Subcutaneous abdominal adipose tissue (tissue), 5 donors: ENCODE measurements around the gene HFE.
"Not testable (repeated sequence)": the region's sequence is repeated elsewhere in the genome, so short reads cannot be mapped to it uniquely, and the experiment has no call there.

ENCODE experiments used
- H3K27ac ChIP-seq: one replicate; pipeline ENCODE4 v1.7.0; 2013; ENCODE audit warnings: low read depth, mild to moderate bottlenecking, inconsistent platforms, low read length, moderate library complexity
- H3K27me3 ChIP-seq, 5 donors: one replicate each; pipeline ENCODE4 v1.7.0; 2013; ENCODE audit warnings: low read length in 5 of 5, inconsistent platforms in 1 of 5; ENCODE audit not compliant: control insufficient read depth in 5 of 5, insufficient read depth in 4 of 5
- H3K36me3 ChIP-seq, 5 donors: one replicate each; pipeline ENCODE4 v1.7.0; 2013; ENCODE audit warnings: low read length in 5 of 5; ENCODE audit not compliant: control insufficient read depth in 5 of 5, insufficient read depth in 5 of 5
- H3K4me1 ChIP-seq, 5 donors: one replicate each; pipeline ENCODE4 v1.7.0; 2013; ENCODE audit warnings: low read length in 5 of 5, mild to moderate bottlenecking in 3 of 5, moderate library complexity in 1 of 5; ENCODE audit not compliant: control insufficient read depth in 5 of 5, insufficient read depth in 5 of 5
- H3K4me3 ChIP-seq, 5 donors: one replicate each; pipeline ENCODE4 v1.7.0; 2013; ENCODE audit warnings: low read length in 5 of 5, low read depth in 1 of 5
- H3K9ac ChIP-seq, 5 donors: one replicate each; pipeline ENCODE4 v1.7.0; 2013; ENCODE audit warnings: low read length in 5 of 5, mild to moderate bottlenecking in 4 of 5, moderate library complexity in 3 of 5
- H3K9me3 ChIP-seq, 5 donors: one replicate each; pipeline ENCODE4 v1.7.0; 2013; ENCODE audit warnings: low read length in 5 of 5; ENCODE audit not compliant: control insufficient read depth in 5 of 5
- donor health status: healthy.
- donor health status: healthy.
- donor health status: healthy.
- donor health status: healthy.
- donor health status: healthy.

Gene HFE

GRCh38 chr6:26051665-26052310, 35.4 kb upstream of the HFE start:
- no peak overlapping the region for H3K9ac ChIP-seq
- no peaks in the 10 kb centered on the region for H3K9me3 ChIP-seq
- peaks cover 2 to 24% (median 13%) of the 10 kb centered on the region in 5 donors for H3K4me1 ChIP-seq
- H3K4me3 ChIP-seq = no peak overlapping the region
- H3K27ac ChIP-seq = no peak overlapping the region
- no peaks in the 10 kb centered on the region for H3K36me3 ChIP-seq
- H3K27me3 ChIP-seq = no peaks in the 10 kb centered on the region

GRCh38 chr6:26052762-26053250, 34.4 kb upstream of the HFE start:
- H3K36me3 ChIP-seq, H3K9ac ChIP-seq, H3K9me3 ChIP-seq, H3K4me3 ChIP-seq, H3K27ac ChIP-seq, H3K27me3 ChIP-seq: not testable (repeated sequence)
- H3K4me1 ChIP-seq = peaks cover 2 to 27% (median 13%) of the 10 kb centered on the region in 5 donors

DNA sequence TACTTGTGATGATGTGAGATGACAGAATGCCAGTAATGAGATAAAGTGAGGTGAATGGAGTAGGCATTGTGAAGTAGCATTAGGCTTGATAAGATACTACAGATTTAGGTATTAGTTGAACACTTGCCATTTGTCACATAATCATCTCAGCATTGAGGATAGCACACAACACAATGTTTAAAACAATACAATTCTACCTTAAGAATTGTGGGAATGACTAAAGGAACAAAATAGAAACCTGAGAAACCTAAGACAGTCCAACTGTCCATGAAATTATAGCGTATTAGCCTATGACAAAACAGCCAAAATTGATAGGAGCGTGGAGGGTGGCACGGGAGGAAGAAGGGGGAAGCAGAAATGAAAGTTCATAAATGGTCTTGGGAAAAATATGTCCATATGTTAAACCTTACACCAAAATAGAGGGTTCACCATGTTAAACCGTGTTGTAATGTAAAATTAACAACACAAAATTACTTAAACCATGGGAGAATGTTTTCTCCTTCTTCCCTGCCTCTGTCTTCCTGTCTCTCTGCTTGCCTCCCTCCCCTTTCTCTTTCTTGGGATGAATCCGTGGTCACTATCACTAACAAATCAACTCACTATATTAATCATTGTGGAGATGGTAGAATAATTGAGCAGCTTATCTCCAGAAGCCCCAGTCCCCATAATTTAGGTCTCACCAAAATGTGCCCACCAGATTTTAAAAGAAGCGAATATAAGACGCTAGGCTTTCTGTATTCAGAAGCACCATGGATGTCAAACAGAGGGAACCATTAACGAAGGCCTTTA, 33.0 kb upstream of the HFE start:
- Histone ChIP-seq H3K4me3 (peak overlapping the region; percentile 77 to 97 (median 85)), H3K9ac (peak overlapping the region; percentile 16 to 94 (median 80)), H3K9me3 (no peaks in the 10 kb centered on the region), H3K4me1 (peaks cover 2 to 27% (median 13%) of the 10 kb centered on the region in 5 donors), H3K27ac (peak overlapping the region; percentile 75), H3K27me3 (no peaks in the 10 kb centered on the region), H3K36me3 (no peaks in the 10 kb centered on the region)

DNA sequence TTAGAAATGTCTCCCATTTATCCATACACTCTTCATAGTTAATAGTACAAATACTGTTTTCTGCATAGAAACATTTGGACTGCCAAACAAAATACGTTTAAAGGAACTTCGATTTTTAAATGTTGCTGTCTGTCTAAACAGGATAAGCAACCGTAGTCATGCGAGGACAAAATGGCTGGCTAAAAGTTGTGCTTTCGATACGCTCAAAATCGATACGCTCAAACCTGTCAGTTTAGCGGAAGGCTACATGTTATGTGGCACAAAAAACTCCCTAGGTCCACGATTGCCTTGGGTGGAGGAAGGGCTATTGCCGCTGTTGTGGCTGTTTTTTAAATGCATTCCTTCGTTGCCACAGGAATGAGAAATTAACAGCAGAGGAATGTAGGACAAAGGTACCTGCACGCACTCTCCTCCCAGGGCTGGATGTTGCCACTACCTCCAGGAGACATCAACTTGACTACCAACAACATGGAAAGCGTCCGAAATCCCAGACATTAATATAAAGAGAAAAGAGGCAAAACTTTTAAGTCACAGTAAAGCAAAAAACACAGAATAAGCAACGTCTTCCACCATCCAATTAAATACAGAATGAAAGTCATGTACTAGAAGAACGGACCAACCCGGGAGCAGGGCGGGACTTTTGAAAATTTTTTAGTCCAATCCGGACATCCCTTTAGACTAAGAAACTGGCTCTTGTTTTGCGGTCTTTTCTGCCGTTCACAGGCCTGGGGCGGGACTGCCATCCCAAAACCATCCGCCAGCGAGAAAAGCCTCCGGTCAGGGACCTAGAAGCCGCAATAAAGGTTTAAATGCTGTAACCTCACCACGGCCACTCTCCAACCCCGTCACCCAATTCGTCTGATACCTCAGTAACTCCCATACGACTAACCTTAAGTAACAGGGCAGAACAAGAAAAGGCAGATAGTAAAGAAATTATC, 32.2 kb upstream of the HFE start:
- Histone ChIP-seq H3K27ac (peak overlapping the region; percentile 75), H3K9me3 (no peaks in the 10 kb centered on the region), H3K4me1 (peaks cover 2 to 27% (median 13%) of the 10 kb centered on the region in 5 donors), H3K27me3 (no peaks in the 10 kb centered on the region), H3K9ac (peak overlapping the region; percentile 57 to 94 (median 87)), H3K4me3 (peak overlapping the region; percentile 77 to 97 (median 85)), H3K36me3 (no peaks in the 10 kb centered on the region)

- peak overlapping the region; percentile 77 to 97 (median 85) for H3K4me3 ChIP-seq
Observed at GRCh38 chr6:26055719-26056582, 31.3 kb upstream of the HFE start.

GRCh38 chr6:26056583-26057350, 30.5 kb upstream of the HFE start:
- Histone ChIP-seq H3K4me1 (peaks cover 2 to 27% (median 13%) of the 10 kb centered on the region in 5 donors), H3K4me3 (peak overlapping the region; percentile 63 to 94 (median 82)), H3K9me3 (no peaks in the 10 kb centered on the region), H3K27me3 (no peaks in the 10 kb centered on the region), H3K27ac (peak overlapping the region; percentile 75), H3K9ac (peak overlapping the region; percentile 52 to 94 (median 87)), H3K36me3 (no peaks in the 10 kb centered on the region)

More at GRCh38 chr6:26055719-26056582, 31.3 kb upstream of the HFE start:
- Histone ChIP-seq H3K4me1 (peaks cover 2 to 27% (median 13%) of the 10 kb centered on the region in 5 donors), H3K9ac (peak overlapping the region; percentile 57 to 94 (median 87)), H3K27ac (peak overlapping the region; percentile 75), H3K36me3 (no peaks in the 10 kb centered on the region), H3K27me3 (no peaks in the 10 kb centered on the region), H3K9me3 (no peaks in the 10 kb centered on the region)

DNA sequence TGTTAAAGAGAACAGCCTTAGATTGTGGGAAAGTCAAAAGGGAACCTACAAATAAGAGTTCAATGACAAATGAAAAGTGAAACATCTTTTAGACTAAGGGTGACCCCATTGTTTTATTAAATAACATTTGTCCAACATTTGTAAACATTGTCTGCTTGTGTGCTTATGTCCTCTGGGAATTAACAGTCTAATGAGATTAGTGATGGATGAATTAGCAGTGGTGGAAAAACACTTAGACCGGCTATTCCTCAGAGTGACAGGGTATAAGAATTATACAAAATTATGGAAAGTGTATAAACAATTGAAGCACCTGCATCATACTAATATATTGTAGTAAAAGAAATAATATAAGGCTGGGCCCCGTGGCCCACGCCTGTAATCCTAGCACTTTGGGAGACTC, 29.3 kb upstream of the HFE start:
- Histone ChIP-seq H3K4me1 (peaks cover 2 to 27% (median 13%) of the 10 kb centered on the region in 5 donors), H3K9ac (no peak overlapping the region), H3K36me3 (no peaks in the 10 kb centered on the region), H3K27ac (no peak overlapping the region), H3K27me3 (no peaks in the 10 kb centered on the region), H3K9me3 (no peaks in the 10 kb centered on the region), H3K4me3 (no peak overlapping the region)

DNA sequence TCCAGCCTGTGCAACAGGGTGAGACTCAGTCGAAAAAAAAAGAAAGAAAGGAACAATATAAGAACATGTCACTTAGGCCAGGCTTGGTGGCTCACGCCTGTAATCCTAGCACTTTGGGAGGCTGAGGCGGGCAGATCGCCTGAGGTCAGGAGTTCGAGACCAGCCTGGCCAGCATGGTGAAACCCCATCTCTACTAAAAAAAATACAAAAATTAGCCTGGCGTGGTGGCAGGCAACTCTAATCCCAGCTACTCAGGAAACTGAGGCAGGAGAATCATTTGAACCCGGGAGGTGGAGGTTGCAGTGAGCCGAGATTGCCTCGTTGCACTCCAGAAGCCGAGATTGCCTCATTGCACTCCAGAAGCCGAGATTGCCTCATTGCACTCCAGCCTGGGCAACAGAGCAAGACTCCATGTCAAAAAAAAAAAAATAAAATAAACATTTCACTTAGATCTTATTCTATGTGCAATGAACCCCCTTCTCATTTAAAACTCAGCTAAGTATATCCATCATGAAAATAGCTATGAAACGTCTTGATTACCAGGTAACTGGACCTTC, 28.7 kb upstream of the HFE start:
- not testable (repeated sequence) for H3K9ac ChIP-seq, H3K4me3 ChIP-seq, H3K27ac ChIP-seq, H3K9me3 ChIP-seq, H3K36me3 ChIP-seq, H3K27me3 ChIP-seq
- peaks cover 2 to 27% (median 12%) of the 10 kb centered on the region in 5 donors for H3K4me1 ChIP-seq
